Measurements from ENCODE around the gene CORO7.

Gene CORO7

GRCh38 chr16:4317532-4318450 is 98.6 kb downstream of the CORO7 start:
- DNase-seq, result peak; percentile 14

DNA sequence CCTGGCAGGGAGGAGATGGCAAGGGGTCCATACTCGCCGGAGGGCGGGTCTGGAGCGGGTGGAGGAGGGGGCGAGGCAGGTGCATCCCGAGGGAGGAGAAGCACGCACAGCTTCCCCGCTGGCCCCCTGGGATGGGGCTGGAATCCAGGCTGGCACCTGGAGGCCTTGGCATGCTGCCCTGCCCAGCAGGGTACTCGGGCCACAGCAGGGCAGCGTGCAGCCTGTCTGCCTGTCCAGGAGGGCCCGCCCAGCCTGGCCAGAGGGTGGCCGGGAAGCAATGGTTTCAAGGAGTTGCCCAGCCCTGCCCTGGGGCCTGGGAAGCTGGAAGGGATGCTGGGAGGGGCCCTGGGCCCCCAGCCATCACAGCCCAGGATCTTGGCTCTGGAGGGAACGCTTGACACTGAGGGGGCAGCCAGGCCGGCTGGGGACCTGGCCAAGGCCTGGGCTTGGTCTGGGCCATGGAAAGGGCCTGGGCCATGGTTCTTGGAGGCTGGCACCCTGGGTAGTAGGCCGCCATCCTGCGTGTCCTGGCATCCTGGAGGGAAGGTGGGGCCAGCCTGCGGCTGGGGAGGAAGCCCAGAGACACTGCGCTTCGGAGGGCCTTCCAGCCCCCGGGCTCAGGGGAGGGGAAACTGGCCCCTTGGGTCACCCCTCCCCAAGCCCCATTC is 99.4 kb downstream of the CORO7 start:
- no peak for DNase-seq

DNA sequence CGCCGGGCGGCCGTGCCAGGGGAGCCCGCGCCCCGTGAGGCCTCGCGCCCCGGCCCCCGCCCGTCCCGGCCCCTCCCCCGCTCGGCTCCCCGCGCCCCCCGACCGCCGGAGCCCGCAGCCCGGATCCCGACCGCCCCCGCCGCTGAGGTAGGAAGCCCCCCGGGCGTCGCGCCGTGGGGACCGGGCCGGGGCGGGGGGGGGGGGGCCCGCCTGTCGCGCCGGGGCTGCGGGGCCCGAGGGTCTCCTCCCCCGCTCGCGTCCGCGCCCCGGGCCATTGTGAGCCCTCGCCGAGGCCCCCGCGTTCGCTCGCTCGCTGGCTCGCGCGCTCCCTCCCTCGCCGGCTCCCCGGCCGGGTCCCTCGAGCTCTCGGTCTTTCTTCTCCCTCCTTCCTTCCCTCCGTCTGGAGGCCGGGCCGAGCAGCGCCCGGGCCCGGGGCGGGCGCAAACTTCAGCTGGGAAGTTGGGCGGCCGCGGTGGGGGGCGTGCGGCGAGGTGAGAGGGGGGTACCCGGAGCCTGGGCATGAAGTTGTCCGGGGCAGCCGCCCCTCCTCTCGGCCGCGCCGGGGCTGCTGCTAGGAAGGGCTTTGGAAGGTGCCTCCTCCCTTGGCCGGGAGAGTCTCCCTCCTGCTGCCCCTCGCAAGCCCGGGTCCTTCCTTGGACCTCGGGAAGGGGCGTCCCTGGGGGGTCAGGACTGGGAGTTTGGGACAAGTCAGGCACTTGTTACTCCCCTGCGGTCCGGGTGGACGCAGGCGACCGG is 100.1 kb downstream of the CORO7 start:
- peak; percentile 67 for DNase-seq

DNA sequence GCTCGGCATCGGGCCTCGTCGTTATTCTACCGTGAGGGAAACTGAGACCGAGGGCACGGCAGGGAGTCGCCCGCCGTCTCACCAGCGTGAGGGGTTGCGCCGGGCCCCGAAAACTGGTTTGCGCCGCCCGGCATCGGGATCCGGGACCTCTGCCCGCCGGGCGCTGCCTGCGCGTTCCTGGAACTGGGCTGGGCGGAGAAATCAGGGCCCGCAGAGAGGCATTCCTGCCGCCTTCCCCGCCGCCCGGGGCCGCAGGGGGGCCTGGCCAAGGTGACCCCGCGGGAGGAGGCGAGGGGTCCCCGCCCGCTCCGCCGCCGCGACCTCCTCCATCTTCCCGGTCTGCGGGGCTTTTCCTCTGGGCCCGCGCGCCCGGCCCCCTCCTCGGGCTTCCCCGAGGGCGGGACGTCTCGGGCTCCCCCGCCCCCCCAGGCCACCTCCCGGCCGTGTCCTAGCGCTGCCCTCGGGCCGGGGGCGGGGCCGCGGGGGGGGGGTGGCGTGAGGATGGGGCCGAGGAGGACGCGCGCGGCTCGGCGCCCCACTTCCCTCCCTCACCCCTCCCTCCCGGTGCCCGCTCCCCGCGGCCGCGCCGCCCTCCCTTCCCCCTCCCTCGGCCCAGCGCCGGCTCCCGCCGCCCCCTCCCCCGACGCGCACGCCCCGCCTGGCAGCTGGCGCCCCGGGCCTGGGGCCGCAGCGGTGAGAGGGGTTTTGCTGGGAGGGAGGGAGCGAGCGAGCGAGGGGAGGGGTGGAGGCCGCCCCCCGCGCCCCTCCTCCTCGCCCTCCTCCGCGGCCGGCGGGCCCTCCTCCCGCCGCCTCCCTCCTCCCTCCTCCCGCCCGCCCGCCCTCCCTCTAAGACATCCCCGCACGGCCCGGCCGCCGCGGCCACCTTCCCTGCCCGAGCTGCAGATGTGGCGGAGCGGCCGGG is 100.9 kb downstream of the CORO7 start, which contains the start of gene GLIS2:
Gene GLIS2 (plus strand): TSS at position 882 of the 922 bp plus-strand sequence. CDS start 16,214 bp downstream, outside the sequence.
- DNase-seq, result peak; percentile 91

DNA sequence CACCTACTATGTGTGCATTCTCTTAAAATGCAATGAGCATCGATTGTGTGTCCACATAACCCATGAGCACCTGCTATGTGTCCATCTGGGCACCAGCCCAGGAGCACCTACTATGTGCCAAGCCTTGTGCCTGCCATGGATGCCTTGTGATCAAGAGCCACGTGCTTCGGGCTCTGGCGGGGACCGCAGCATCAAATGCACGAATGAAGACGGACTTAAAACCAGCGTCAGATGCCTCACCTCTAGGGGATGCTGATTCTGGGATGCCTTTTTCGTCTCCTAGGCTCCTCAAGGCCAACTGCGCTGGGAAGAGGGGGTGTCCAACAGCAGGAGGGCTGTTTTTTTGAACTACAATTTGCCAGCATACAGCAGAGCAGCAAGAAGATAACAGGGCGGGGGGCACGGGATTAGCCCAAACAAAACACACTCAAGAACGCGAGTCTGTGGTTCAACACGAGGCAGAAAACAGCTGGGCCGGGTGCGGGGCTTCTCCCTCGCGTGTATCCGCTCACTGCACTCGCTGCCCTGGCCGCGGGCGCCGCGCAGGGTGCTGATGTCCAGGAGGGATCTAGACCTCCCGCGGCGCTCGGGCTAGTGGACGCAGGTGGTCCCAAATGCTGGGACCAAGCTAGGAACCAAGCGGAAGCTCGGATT is 101.7 kb downstream of the CORO7 start:
- DNase-seq, result peak; percentile 73

GRCh38 chr16:4313563-4314531 is 102.5 kb downstream of the CORO7 start:
- DNase-seq, result peak; percentile 80

GRCh38 chr16:4309833-4310266 is 106.5 kb downstream of the CORO7 start:
- peak; percentile 85 for DNase-seq

DNA sequence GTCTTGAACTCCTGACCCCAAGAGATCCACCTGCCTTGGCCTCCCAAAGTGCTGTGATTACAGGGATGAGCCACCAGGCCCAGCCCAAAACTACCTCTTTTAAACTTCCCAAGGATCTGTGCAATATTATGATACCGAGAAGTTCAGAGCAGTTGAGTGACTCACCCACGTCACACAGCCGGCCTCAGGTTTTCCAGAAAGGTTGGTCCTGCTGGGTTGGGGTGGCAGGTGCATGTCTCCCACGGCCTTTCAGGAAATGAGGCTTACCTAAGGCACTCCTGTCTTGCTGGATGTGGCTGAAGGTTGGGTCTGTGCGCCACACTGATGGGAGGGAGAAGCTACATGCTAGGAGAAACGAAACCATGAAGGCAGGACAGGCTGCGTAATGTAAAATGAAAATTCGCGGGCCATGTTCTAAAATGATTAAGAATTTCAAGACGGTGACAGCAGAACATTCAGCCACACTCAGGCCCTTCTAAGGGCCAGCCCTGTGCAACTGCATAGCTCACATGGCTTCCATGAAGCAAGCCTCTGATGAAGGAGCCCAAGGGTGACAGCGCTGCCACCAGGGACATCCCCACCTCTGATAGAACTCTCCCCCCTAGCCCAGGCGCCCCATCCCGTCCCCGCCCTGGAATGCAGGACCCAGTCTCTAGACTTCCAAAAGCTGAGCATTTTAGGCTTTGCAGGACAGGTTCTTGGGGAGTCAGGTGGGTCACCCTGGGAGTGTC is 107.1 kb downstream of the CORO7 start:
- DNase-seq, result no peak

DNA sequence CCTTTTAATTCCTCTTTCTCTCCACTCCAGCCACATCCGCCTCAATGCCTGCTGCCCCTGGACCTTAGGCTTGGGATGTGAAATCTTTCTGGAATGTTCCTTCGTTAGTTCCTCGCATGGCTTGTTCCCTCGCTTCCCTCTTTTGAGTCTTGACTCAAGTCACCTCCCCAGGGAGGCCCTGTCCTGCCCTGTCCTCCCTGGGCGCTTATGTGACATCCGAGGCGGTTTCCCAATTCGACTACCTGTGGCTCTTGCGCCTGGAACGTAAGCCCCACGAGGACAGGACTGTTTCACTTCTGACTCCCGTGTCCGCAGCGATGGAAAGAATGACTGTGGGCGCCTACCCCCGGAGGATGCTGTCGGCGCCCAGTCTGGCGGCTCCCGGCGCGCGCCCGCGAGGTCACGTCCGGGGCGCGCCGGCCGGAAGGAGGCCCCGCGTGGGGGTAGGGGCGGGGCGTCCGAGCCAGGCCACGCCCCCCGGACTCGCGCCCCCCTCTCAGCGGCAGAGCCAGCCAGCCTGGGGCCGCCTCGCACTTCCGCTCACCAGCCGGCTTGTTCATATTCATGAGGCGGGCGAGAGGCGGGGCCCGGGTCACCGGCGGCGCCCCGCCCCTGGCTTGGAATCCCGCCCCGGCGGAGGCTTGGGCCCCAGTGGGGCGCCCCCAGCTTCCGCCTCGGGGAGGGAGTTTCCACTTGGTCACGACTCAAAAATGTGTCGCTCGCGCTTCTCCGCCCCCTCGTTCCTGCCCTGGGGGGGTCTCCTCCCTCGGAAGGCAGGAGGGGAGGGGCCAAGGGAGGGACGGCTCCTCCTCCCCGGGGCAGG is 109.0 kb downstream of the CORO7 start:
- peak; percentile 99 for DNase-seq

DNA sequence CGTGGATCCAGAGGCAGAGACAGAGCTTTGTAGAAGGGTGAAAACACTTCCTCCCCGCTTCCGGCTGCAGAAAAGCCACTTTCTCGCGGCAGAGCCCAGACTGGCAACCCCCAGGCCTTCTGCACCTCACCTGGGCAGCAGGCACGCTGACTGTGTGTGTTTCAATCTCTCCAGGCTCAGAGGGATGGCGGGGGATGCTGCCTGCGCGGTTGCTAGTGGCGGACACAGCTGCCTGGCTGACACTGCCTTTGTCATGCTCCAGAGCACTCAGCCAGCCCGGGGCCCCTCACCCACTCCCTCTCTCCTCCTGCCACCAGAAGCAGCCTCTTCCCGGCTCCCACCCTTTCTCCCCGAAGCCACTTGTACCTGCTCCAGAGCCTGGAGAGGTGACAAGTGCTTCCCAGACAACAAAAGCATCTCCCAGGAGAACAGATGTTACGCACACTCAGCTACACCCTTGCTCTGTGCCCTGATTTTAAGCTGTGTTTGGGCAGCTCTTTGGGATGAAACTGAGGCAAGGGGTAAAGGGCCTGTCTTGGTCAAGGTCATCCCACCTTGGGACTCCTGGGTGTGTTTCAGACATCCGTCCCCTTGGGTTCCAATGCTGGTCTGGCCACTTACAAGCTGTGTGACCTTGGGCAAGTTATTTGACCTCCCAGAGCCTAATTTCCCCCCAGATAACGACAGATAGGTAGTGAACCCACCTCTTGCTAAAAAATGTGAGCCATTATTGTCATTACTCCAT is 109.8 kb downstream of the CORO7 start:
- peak; percentile 88 for DNase-seq
